Stimulated activated CD8-positive, alpha-beta memory T cell treated with anti-CD3 and anti-CD28 coated beads, Interleukin-15, amount 100 ng/mL, for 1 hour (primary cell): Measurements from ENCODE around the gene CENPM.

ENCODE experiments used
- DNase-seq: peaks from one replicate; pipeline ENCODE4 v3.0.0-alpha.2; 2020; ENCODE audit warnings: low read depth

CENPM gene

GRCh38 chr22:41893591-41894375 is 53.2 kb downstream of the CENPM start:
- DNase-seq = no peak

- no peak for DNase-seq
Measured at GRCh38 chr22:41892721-41893120, 54.2 kb downstream of the CENPM start.

- no peak for DNase-seq
Measured at GRCh38 chr22:41891407-41891806, 55.5 kb downstream of the CENPM start.
